DND-41 (cell line): ENCODE data around the gene CCDC148.

ENCODE experiments used
- ATAC-seq: fragments of 200-7000 bp; cut with Tn5 transposase; 3 replicates; pipeline ENCODE4 v1.9.1; 2021; ENCODE audit warnings: low read depth; ENCODE audit not compliant: insufficient read depth
- DNase-seq: peaks from one replicate; pipeline ENCODE4 v3.0.0-alpha.2; 2020
- H2AFZ ChIP-seq: 2 replicates; pipeline ENCODE4 v1.6.0; 2012; ENCODE audit warnings: low read depth, low read length
- H3K27ac ChIP-seq: 2 replicates; pipeline ENCODE4 v1.5.1; 2012; ENCODE audit warnings: low read length, inconsistent platforms
- H3K27me3 ChIP-seq: fragments of 200-600 bp; sonication (generic); 2 replicates; pipeline ENCODE4 v1.6.0; 2012; ENCODE audit warnings: low read length, mild to moderate bottlenecking, inconsistent platforms; ENCODE audit not compliant: insufficient read depth, poor library complexity
- H3K36me3 ChIP-seq: 2 replicates; pipeline ENCODE4 v1.5.1; 2012; ENCODE audit warnings: low read length, inconsistent platforms; ENCODE audit not compliant: insufficient read depth
- H3K4me1 ChIP-seq: 2 replicates; pipeline ENCODE4 v1.5.1; 2012; ENCODE audit warnings: mild to moderate bottlenecking, low read length; ENCODE audit not compliant: insufficient read depth
- H3K4me2 ChIP-seq: 2 replicates; pipeline ENCODE4 v1.6.0; 2012; ENCODE audit warnings: mild to moderate bottlenecking, moderate library complexity, low read length, inconsistent platforms; ENCODE audit not compliant: insufficient read depth
- H3K4me3 ChIP-seq, 2 experiments: fragments of 200-600 bp in 1 of 2; shearing (Covaris generic) in 1 of 2; 2 replicates each; pipeline ENCODE4 v1.5.1; 2012 to 2016; ENCODE audit warnings: inconsistent platforms in 2 of 2, low read length in 2 of 2, mild to moderate bottlenecking in 2 of 2, low read depth in 1 of 2, moderate library complexity in 1 of 2
- H3K79me2 ChIP-seq: 2 replicates; pipeline ENCODE4 v1.6.0; 2012; ENCODE audit warnings: low read length, inconsistent platforms; ENCODE audit not compliant: insufficient read depth
- H3K9ac ChIP-seq: 2 replicates; pipeline ENCODE4 v1.6.0; 2012; ENCODE audit warnings: low read depth, mild to moderate bottlenecking, inconsistent platforms, low read length, moderate library complexity
- H3K9me3 ChIP-seq: 2 replicates; pipeline ENCODE4 v1.5.1; 2012; ENCODE audit warnings: low read length, moderate library complexity, mild to moderate bottlenecking, inconsistent platforms; ENCODE audit not compliant: insufficient read depth, severe bottlenecking
- H4K20me1 ChIP-seq: 2 replicates; pipeline ENCODE4 v1.6.0; 2012; ENCODE audit warnings: low read length; ENCODE audit not compliant: insufficient read depth
- EZH2 ChIP-seq: IDR thresholded peaks from 3 replicates; pipeline ENCODE4 v1.6.1; 2012; ENCODE audit warnings: borderline replicate concordance, low read depth, mild to moderate bottlenecking, moderate library complexity, low read length, inconsistent platforms; ENCODE audit not compliant: severe bottlenecking
- TF ChIP-seq, protein P1 (sequence below): IDR thresholded peaks from 2 replicates; pipeline ENCODE4 v1.5.1; 2012; ENCODE audit warnings: borderline replicate concordance, low read length, moderate library complexity, mild to moderate bottlenecking; ENCODE audit not compliant: poor library complexity, severe bottlenecking; ENCODE audit errors: extremely low read depth

The CCDC148 gene

DNA sequence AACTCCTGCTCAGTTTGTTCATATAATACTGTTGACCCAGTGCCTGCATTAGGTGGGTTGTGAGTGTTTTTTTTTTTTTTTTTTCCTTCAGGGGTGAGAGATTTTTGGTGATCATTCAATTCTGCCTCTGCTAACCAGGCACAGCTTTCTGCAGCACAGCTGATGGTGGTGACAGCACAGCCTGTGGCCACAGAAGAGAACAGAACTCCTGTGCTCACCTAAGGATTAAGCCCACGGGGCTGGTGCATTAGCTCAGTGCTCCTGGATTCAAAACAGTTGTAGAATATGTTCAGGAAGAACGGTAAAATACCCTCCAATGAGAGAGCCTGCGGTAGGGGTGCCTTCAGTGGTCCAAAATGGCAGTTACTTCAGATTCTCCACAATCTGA lies 42.2 kb upstream of the CCDC148 start:
- Histone ChIP-seq H3K9ac (no peak overlapping the region), H3K4me1 (no peaks in the 10 kb centered on the region), H3K79me2 (peaks cover 20% of the 10 kb centered on the region), H4K20me1 (peaks cover 12% of the 10 kb centered on the region; the same call in 1 of the 2 replicates), H3K27me3 (no peaks in the 10 kb centered on the region), H3K4me3 (no peak overlapping the region), H3K4me2 (no peak overlapping the region), H3K36me3 (no peaks in the 10 kb centered on the region), H2AFZ (no peak overlapping the region), H3K9me3 (no peaks in the 10 kb centered on the region), H3K27ac (no peak overlapping the region)
- ATAC-seq (no peak; the same call in 1 of the 3 replicates), DNase-seq (no peak)
- TF ChIP-seq, protein P1, sequence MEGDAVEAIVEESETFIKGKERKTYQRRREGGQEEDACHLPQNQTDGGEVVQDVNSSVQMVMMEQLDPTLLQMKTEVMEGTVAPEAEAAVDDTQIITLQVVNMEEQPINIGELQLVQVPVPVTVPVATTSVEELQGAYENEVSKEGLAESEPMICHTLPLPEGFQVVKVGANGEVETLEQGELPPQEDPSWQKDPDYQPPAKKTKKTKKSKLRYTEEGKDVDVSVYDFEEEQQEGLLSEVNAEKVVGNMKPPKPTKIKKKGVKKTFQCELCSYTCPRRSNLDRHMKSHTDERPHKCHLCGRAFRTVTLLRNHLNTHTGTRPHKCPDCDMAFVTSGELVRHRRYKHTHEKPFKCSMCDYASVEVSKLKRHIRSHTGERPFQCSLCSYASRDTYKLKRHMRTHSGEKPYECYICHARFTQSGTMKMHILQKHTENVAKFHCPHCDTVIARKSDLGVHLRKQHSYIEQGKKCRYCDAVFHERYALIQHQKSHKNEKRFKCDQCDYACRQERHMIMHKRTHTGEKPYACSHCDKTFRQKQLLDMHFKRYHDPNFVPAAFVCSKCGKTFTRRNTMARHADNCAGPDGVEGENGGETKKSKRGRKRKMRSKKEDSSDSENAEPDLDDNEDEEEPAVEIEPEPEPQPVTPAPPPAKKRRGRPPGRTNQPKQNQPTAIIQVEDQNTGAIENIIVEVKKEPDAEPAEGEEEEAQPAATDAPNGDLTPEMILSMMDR: no peak
- no peak for TF ChIP-seq EZH2

DNA sequence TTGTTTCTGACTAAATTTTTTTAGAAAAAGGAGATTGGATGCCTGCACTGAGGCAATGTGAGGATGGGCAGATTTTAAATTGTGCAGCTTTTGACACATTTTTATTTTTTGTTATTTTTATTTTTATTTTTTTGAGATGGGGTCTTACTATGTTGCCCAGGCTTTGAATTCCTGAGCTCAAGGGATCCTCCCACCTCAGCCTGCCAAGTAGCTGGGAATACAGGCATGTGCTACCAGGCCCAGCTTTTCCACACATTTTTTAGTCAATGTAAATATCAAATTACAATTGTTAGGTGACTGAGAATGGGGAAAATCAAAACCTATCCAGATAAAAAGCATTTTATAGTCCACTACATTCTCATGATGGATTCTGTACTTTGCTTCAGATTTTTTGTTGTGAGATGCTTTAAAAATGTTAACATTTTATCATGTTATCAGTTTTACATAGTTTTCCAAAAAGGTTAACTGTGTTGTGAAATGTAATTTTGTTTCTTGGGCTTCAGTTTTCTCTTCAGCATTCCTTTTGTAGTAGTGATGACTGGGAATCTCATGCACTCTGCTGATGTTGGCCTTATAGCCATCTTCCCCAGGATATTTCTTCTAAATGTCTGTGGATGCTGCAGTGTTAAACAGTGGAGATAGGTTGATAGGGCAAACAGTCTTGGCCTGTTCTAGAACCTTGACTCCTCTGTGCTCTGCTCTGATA lies 41.6 kb upstream of the CCDC148 start:
- no peaks in the 10 kb centered on the region for H3K36me3 ChIP-seq
- no peak overlapping the region for H3K9ac ChIP-seq
- H3K4me2 ChIP-seq: no peak overlapping the region
- no peak overlapping the region for H3K27ac ChIP-seq
- no peaks in the 10 kb centered on the region for H3K4me1 ChIP-seq
- no peak overlapping the region for H2AFZ ChIP-seq
- ATAC-seq (no peak), DNase-seq (no peak)
- H3K79me2 ChIP-seq: peaks cover 24% of the 10 kb centered on the region
- H3K9me3 ChIP-seq: no peaks in the 10 kb centered on the region
- TF ChIP-seq, protein P1: no peak
- TF ChIP-seq EZH2: no peak
- H3K4me3 ChIP-seq: no peak overlapping the region
- no peaks in the 10 kb centered on the region for H3K27me3 ChIP-seq
- H4K20me1 ChIP-seq: peaks cover 12% of the 10 kb centered on the region; the same call in 1 of the 2 replicates

DNA sequence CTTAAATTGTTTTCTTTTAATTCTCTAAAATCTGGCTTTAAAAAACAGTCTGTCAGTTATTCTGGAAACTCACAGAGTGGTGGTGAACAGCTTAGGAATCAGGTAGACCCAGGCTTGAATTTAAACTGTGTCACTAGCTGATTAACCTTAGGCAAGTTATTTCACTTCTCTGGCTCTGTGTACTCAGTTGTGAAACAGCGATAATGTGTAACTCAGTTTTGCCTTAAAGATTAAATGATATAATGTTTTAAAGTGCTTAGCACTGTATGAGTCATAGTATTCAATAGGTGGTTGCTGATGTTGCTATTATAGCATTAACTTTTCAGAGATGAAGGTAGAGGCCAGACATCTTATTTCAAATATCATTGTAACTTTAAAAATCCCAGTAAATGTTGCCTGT lies 40.9 kb upstream of the CCDC148 start:
- DNase-seq (no peak), ATAC-seq (no peak)
- H2AFZ ChIP-seq: no peak overlapping the region
- H3K9ac ChIP-seq: no peak overlapping the region
- no peak overlapping the region for H3K4me3 ChIP-seq
- no peaks in the 10 kb centered on the region for H3K9me3 ChIP-seq
- no peaks in the 10 kb centered on the region for H3K27me3 ChIP-seq
- H3K79me2 ChIP-seq: peaks cover 25% of the 10 kb centered on the region
- no peak overlapping the region for H3K27ac ChIP-seq
- no peaks in the 10 kb centered on the region for H3K4me1 ChIP-seq
- no peak overlapping the region for H3K4me2 ChIP-seq
- no peaks in the 10 kb centered on the region for H3K36me3 ChIP-seq
- H4K20me1 ChIP-seq: peaks cover 11% of the 10 kb centered on the region; the same call in 1 of the 2 replicates
- TF ChIP-seq, protein P1: no peak
- no peak for TF ChIP-seq EZH2

DNA sequence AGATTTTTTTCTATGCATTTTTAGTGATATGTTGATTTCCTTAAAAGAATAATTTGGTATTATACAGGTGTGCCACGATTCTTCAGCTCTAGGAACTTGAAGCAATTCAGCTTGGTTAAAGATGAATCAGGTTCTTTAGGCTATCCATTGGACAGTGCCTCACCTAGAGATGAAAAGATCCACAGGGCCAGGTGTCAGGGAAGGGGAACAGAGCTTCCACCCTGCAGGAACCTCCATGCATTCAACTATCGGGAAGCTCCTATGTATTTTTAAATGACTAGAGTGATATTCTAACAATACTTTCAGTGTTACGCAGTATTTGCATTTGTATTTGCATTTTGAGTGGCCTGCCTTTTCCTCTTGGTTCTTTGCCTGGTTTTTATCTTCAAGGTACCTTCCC lies 40.4 kb upstream of the CCDC148 start:
- DNase-seq: no peak
- Histone ChIP-seq H3K27me3 (no peaks in the 10 kb centered on the region), H3K9ac (no peak overlapping the region), H3K4me3 (no peak overlapping the region), H3K4me2 (no peak overlapping the region), H4K20me1 (peaks cover 9% of the 10 kb centered on the region; the same call in 1 of the 2 replicates), H3K36me3 (no peaks in the 10 kb centered on the region), H3K79me2 (peaks cover 28% of the 10 kb centered on the region), H3K4me1 (no peaks in the 10 kb centered on the region), H3K27ac (no peak overlapping the region), H2AFZ (no peak overlapping the region), H3K9me3 (no peaks in the 10 kb centered on the region)
- TF ChIP-seq, protein P1: no peak
- no peak for TF ChIP-seq EZH2
- no peak for ATAC-seq
